HL-60 (cell line): ENCODE data around the gene VCAN.

ENCODE experiments used
- DNase-seq, 2 experiments: peaks; one replicate each; pipeline ENCODE4 v3.0.0-alpha.2; 2010 to 2020; ENCODE audit warnings: low read depth in 1 of 2, low spot score in 1 of 2
- H3K27ac ChIP-seq: fragments of 250-450 bp; sonication (Bioruptor Pico); replicated peaks from 2 replicates; pipeline ENCODE4 v1.5.1; 2020; ENCODE audit warnings: mild to moderate bottlenecking, moderate library complexity
- H3K27me3 ChIP-seq: fragments of 250-450 bp; sonication (Bioruptor Pico); 2 replicates; pipeline ENCODE4 v1.5.1; 2021; ENCODE audit warnings: mild to moderate bottlenecking, moderate library complexity; ENCODE audit not compliant: insufficient read depth, poor library complexity, severe bottlenecking
- H3K4me3 ChIP-seq: replicated peaks from 2 replicates; pipeline ENCODE4 v1.5.1; 2011; ENCODE audit warnings: mild to moderate bottlenecking, control low read depth, low read length; ENCODE audit not compliant: insufficient read depth
- GABPA ChIP-seq: IDR thresholded peaks from 2 replicates; pipeline ENCODE4 v1.6.1; 2012; ENCODE audit warnings: low read depth
- POLR2AphosphoS5 ChIP-seq: IDR thresholded peaks from 2 replicates; pipeline ENCODE4 v1.6.1; 2012; ENCODE audit warnings: low read depth
- SPI1 ChIP-seq: IDR thresholded peaks from 2 replicates; pipeline ENCODE4 v1.6.1; 2012; ENCODE audit warnings: low read depth, mild to moderate bottlenecking, borderline replicate concordance
- long read RNA-seq: library from polyadenylated mRNA; unstranded; transcript quantifications from one replicate; pipeline ENCODE4 v2.0.0, GENCODE V29; 2020
- TF ChIP-seq, protein P1 (sequence below): IDR thresholded peaks from one replicate; pipeline ENCODE4 v1.5.1; 2011; ENCODE audit warnings: low read length, control low read depth, inconsistent platforms; ENCODE audit not compliant: insufficient read depth
- TF ChIP-seq, protein P2 (sequence below): IDR thresholded peaks from 2 replicates; pipeline ENCODE4 v1.6.1; 2012; ENCODE audit warnings: low read depth; ENCODE audit not compliant: insufficient replicate concordance

The VCAN gene
- long read RNA-seq, result 0 reads

DNA sequence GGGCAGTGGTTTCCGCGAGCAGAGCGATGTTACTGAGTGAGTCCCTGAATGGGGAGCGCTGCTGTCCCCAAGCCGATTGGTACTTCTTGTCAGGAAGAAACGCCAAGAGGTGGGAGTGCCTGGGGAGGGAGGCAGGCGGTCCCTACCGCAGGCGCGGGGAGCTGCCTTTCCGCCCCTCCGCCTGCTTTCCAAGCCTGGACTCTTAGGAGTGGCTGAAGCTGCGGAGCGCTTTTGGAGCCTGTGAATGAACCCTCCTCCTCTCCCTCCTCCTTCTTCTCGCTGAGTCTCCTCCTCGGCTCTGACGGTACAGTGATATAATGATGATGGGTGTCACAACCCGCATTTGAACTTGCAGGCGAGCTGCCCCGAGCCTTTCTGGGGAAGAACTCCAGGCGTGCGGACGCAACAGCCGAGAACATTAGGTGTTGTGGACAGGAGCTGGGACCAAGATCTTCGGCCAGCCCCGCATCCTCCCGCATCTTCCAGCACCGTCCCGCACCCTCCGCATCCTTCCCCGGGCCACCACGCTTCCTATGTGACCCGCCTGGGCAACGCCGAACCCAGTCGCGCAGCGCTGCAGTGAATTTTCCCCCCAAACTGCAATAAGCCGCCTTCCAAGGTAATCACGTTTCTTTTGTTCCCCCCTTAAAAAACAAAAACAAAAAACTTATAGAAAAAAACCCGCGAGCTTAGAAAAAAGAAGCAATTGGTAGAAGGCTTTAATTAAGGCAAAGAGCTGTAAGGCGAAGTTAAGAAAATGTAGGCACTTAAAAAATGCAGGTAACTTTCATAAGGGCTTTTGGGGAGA, at the start of gene VCAN:
TSS of gene VCAN (plus strand) at position 340 of the 808 bp plus-strand sequence. CDS start 11,775 bp downstream, outside the sequence.
- no peak for DNase-seq
- Histone ChIP-seq H3K4me3 (peak within 1 kb of the TSS; percentile 50), H3K27me3 (peaks cover 13% of the 10 kb centered on the region), H3K27ac (no peak within 1 kb of the TSS)
- TF ChIP-seq SPI1 (no peak), GABPA (no peak), POLR2AphosphoS5 (no peak)
- TF ChIP-seq, protein P1, sequence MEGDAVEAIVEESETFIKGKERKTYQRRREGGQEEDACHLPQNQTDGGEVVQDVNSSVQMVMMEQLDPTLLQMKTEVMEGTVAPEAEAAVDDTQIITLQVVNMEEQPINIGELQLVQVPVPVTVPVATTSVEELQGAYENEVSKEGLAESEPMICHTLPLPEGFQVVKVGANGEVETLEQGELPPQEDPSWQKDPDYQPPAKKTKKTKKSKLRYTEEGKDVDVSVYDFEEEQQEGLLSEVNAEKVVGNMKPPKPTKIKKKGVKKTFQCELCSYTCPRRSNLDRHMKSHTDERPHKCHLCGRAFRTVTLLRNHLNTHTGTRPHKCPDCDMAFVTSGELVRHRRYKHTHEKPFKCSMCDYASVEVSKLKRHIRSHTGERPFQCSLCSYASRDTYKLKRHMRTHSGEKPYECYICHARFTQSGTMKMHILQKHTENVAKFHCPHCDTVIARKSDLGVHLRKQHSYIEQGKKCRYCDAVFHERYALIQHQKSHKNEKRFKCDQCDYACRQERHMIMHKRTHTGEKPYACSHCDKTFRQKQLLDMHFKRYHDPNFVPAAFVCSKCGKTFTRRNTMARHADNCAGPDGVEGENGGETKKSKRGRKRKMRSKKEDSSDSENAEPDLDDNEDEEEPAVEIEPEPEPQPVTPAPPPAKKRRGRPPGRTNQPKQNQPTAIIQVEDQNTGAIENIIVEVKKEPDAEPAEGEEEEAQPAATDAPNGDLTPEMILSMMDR, result no peak
- TF ChIP-seq, protein P2, sequence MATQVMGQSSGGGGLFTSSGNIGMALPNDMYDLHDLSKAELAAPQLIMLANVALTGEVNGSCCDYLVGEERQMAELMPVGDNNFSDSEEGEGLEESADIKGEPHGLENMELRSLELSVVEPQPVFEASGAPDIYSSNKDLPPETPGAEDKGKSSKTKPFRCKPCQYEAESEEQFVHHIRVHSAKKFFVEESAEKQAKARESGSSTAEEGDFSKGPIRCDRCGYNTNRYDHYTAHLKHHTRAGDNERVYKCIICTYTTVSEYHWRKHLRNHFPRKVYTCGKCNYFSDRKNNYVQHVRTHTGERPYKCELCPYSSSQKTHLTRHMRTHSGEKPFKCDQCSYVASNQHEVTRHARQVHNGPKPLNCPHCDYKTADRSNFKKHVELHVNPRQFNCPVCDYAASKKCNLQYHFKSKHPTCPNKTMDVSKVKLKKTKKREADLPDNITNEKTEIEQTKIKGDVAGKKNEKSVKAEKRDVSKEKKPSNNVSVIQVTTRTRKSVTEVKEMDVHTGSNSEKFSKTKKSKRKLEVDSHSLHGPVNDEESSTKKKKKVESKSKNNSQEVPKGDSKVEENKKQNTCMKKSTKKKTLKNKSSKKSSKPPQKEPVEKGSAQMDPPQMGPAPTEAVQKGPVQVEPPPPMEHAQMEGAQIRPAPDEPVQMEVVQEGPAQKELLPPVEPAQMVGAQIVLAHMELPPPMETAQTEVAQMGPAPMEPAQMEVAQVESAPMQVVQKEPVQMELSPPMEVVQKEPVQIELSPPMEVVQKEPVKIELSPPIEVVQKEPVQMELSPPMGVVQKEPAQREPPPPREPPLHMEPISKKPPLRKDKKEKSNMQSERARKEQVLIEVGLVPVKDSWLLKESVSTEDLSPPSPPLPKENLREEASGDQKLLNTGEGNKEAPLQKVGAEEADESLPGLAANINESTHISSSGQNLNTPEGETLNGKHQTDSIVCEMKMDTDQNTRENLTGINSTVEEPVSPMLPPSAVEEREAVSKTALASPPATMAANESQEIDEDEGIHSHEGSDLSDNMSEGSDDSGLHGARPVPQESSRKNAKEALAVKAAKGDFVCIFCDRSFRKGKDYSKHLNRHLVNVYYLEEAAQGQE, result no peak

DNA sequence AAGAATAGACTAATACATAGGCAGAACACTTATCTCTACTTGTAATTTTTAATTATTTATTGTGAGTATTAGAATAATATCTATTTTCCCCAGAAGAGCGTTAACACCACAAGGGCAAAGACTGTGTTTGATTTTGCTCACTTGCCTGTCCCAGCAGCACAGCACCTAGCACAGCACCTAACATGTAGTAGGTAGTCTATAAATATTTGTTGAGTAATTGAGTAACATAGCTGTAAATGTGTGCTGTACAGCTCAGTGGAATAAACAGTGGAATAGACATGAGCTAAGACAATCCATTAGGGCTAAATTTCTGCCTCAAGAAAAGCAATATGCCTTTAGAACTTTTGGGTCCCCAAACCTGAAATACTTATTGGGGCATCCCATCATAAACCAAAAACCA, 49.3 kb upstream of the VCAN start:
- DNase-seq, result no peak
- Histone ChIP-seq H3K27me3 (no peaks in the 10 kb centered on the region), H3K4me3 (no peak overlapping the region), H3K27ac (no peak overlapping the region)
- TF ChIP-seq POLR2AphosphoS5, result no peak
- TF ChIP-seq, protein P1, result no peak
- no peak for TF ChIP-seq GABPA
- no peak for TF ChIP-seq SPI1
- TF ChIP-seq, protein P2, result no peak

DNA sequence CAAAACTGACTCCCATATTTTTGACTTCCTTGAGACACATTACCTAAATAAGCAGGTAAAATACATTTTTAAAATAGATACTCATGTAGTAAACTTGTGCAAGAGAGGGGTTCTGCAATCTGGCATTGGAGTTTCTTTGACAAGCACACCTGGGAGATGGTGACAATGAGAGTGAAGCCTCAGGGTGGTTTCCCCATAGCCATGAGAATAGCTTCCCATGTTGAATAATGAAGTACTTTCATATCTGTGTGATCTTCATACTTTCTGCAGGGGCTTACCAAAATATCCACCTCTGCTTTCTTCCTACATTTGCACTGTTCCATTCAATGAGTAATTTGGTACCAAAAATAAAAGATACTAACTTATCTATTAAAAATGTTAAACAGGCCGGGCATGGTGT, 44.7 kb upstream of the VCAN start:
- no peak for DNase-seq
- no peak overlapping the region for H3K4me3 ChIP-seq
- TF ChIP-seq POLR2AphosphoS5 (no peak), SPI1 (no peak), GABPA (no peak)
- TF ChIP-seq, protein P1, result no peak
- TF ChIP-seq, protein P2, result no peak
- no peak overlapping the region for H3K27ac ChIP-seq
- H3K27me3 ChIP-seq, result no peaks in the 10 kb centered on the region
